GM12891 (cell line): ENCODE measurements around the gene IMPA2.

Experiments
- PAX5 ChIP-seq: IDR thresholded peaks from 2 replicates; pipeline ENCODE4 v1.6.1; 2011; ENCODE audit warnings: low read length, moderate library complexity, mild to moderate bottlenecking; ENCODE audit not compliant: insufficient read depth, severe bottlenecking
- POLR2A ChIP-seq: IDR thresholded peaks from 2 replicates; pipeline ENCODE4 v1.6.1; 2011; ENCODE audit warnings: low read depth, low read length, control low read depth
- POLR2AphosphoS5 ChIP-seq: IDR thresholded peaks from 2 replicates; pipeline ENCODE4 v1.6.1; 2011; ENCODE audit warnings: low read depth, low read length, control low read depth
- TAF1 ChIP-seq: IDR thresholded peaks from 2 replicates; pipeline ENCODE4 v1.6.1; 2011; ENCODE audit warnings: low read depth, low read length, control low read depth

DNA sequence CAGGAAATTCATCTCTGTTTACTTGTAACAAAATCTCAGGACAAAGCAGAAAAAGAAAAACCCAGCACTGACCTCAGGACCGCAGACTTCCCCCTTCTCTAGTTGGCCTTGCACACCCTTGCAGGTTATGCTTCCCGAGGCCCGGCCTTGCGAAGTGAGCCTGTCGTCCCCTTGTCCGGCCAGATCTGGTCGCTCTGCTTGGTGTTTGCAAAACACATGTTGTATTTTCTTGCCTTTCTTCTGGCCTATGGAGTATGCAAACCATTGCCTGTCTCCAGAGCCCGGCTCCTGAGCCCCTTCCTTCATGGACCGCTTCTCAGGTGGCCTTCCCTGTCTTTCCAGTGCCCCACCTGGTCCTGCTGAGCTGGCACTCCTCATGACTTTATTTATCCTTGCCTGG is 4.8 kb downstream of the IMPA2 start:
- TF ChIP-seq POLR2A, result no peak
- no peak for TF ChIP-seq TAF1
- TF ChIP-seq POLR2AphosphoS5, result no peak
- no peak for TF ChIP-seq PAX5
